HEK293T (cell line): ENCODE measurements around the gene AXIN2.

Experiments
- CTCF ChIA-PET: fragments of 350-600 bp; formaldehyde crosslinking; extraction: SDS; loops from one replicate; lab custom pipeline; 2021; ENCODE audit warnings: antibody characterized with exemption, inconsistent platforms; lab: Yijun Ruan, JAX
- POLR2A ChIA-PET: fragments of 350-600 bp; formaldehyde crosslinking; extraction: SDS; loops from one replicate; lab custom pipeline; 2020; ENCODE audit warnings: antibody characterized with exemption, inconsistent platforms; lab: Yijun Ruan, JAX
- DNase-seq: peaks from one replicate; pipeline ENCODE4 v3.0.0; 2012; ENCODE audit warnings: mixed read lengths; ENCODE audit errors: extremely low spot score
- ARNT ChIP-seq: fragments of 450-650 bp; IDR thresholded peaks from 2 replicates; pipeline ENCODE4 v1.6.1; 2017; ENCODE audit warnings: mild to moderate bottlenecking
- BHLHE40 ChIP-seq: fragments of 450-650 bp; IDR thresholded peaks from 2 replicates; pipeline ENCODE4 v1.6.1; 2016; ENCODE audit warnings: mild to moderate bottlenecking, moderate library complexity, borderline replicate concordance
- CTBP1 ChIP-seq: fragments of 450-650 bp; IDR thresholded peaks from 2 replicates; pipeline ENCODE4 v1.6.1; 2016; ENCODE audit warnings: borderline replicate concordance
- ELF4 ChIP-seq: fragments of 450-650 bp; IDR thresholded peaks from 2 replicates; pipeline ENCODE4 v1.6.1; 2017; ENCODE audit warnings: antibody characterized with exemption
- FOXA1 ChIP-seq: fragments of 450-650 bp; IDR thresholded peaks from 2 replicates; pipeline ENCODE4 v1.6.1; 2016; ENCODE audit warnings: mild to moderate bottlenecking
- FOXK2 ChIP-seq: fragments of 450-650 bp; IDR thresholded peaks from 2 replicates; pipeline ENCODE4 v1.6.1; 2016; ENCODE audit warnings: mild to moderate bottlenecking
- FOXM1 ChIP-seq: fragments of 450-650 bp; IDR thresholded peaks from 2 replicates; pipeline ENCODE4 v1.6.1; 2017; ENCODE audit warnings: mild to moderate bottlenecking, borderline replicate concordance
- HDGF ChIP-seq: fragments of 450-650 bp; IDR thresholded peaks from 2 replicates; pipeline ENCODE4 v1.6.1; 2017; ENCODE audit warnings: antibody characterized with exemption, borderline replicate concordance
- L3MBTL2 ChIP-seq: fragments of 450-650 bp; conservative IDR thresholded peaks from 2 replicates; pipeline ENCODE4 v1.6.1; 2016; ENCODE audit warnings: mild to moderate bottlenecking
- LEF1 ChIP-seq: fragments of 450-650 bp; IDR thresholded peaks from 2 replicates; pipeline ENCODE4 v1.6.1; 2017; ENCODE audit warnings: mild to moderate bottlenecking, borderline replicate concordance
- NFRKB ChIP-seq: fragments of 450-650 bp; IDR thresholded peaks from 2 replicates; pipeline ENCODE4 v1.6.1; 2016; ENCODE audit warnings: mild to moderate bottlenecking, moderate library complexity
- SP1 ChIP-seq: fragments of 450-650 bp; IDR thresholded peaks from 2 replicates; pipeline ENCODE4 v1.6.1; 2017
- SUZ12 ChIP-seq: fragments of 450-650 bp; IDR thresholded peaks from 2 replicates; pipeline ENCODE4 v1.6.1; 2016; ENCODE audit warnings: mild to moderate bottlenecking
- TARDBP ChIP-seq: fragments of 450-650 bp; IDR thresholded peaks from 2 replicates; pipeline ENCODE4 v1.6.1; 2016
- ZNF384 ChIP-seq: fragments of 450-650 bp; IDR thresholded peaks from 2 replicates; pipeline ENCODE4 v1.6.1; 2016
- TF ChIP-seq, protein P1 (sequence below): fragments of 450-650 bp; IDR thresholded peaks from 2 replicates; pipeline ENCODE4 v1.6.1; 2016

The AXIN2 gene

DNA sequence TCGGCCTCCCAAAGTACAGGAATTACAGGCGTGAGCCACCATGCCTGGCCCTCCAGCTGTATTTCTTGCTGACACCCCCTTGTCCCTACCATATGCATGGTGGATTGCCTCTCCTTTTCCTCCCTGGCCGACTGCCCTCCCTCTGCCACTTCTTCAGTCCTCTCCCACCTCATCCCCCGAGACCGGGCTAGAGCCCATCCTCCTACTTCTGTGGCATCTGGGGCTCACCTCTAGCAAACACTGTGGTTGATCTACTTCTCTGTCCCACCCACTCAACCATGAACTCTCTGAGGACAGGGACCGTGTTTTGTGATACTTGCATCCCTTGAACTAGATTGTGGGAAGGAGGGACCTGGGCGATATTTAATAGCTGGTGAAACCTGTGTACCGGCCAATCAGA, 7.5 kb upstream of the AXIN2 start:
- ChIA-PET POLR2A (no interaction called here), CTCF (interaction anchor here (0.5 kb wide), 1 partner anchor 220 kb away, joined by 4 read pairs; no protein-coding TSS in a partner anchor)
- TF ChIP-seq TARDBP (no peak), ZNF384 (no peak), L3MBTL2 (no peak), LEF1 (no peak), BHLHE40 (no peak), NFRKB (no peak), HDGF (no peak), SUZ12 (no peak), FOXA1 (no peak), FOXM1 (no peak)
- no peak for DNase-seq

DNA sequence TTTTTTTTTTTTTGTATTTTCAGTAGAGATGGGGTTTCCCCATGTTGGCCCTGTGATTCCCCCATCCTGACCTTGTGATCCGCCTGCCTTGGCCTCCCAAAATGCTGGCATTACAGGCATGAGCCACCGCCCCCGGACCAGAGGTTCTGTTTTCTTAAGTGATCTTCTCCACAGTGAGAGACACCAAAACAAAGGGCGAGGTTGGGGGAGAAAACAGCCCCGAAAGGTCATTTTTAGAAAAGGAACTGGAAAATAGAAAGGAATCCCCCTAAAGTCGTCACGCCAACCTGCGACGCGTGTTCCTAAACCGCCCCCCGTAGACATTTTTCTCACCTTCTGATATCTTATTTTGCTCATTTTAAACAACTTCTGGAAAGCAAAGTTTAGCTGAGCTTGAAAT, 6.1 kb upstream of the AXIN2 start:
- ChIA-PET CTCF (interaction anchor here (0.6 kb wide), 1 partner anchor 203 kb away, joined by 4 read pairs; no protein-coding TSS in a partner anchor), POLR2A (no interaction called here)
- no peak for TF ChIP-seq NFRKB
- TF ChIP-seq ARNT: no peak
- TF ChIP-seq FOXA1: no peak
- TF ChIP-seq L3MBTL2: no peak
- TF ChIP-seq LEF1: no peak
- TF ChIP-seq ELF4: no peak
- TF ChIP-seq ZNF384: no peak
- no peak for TF ChIP-seq TARDBP
- TF ChIP-seq FOXM1: no peak
- TF ChIP-seq, protein P1, sequence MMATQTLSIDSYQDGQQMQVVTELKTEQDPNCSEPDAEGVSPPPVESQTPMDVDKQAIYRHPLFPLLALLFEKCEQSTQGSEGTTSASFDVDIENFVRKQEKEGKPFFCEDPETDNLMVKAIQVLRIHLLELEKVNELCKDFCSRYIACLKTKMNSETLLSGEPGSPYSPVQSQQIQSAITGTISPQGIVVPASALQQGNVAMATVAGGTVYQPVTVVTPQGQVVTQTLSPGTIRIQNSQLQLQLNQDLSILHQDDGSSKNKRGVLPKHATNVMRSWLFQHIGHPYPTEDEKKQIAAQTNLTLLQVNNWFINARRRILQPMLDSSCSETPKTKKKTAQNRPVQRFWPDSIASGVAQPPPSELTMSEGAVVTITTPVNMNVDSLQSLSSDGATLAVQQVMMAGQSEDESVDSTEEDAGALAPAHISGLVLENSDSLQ: no peak
- no peak for TF ChIP-seq CTBP1
- no peak for TF ChIP-seq HDGF
- no peak for DNase-seq

DNA sequence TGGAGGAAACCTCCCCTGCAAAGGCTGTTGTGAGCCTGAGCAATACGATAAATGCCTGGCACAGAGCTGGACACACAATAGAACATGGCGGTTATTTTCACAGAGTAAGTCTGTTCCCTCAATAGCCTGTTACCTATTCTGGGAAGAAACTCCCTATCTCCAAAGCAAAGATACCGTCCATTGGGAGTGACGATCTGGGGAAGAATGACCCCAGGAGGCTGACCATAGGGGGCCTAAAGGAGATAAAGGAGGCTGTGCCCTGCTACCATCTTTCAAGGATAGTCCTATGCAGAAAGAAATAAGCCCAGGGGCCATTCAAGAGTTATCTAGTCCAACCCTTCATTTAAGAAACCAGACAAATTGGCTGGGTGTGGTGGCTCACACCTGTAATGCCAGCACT, 4.1 kb upstream of the AXIN2 start:
- CTCF ChIA-PET: no interaction called here
- POLR2A ChIA-PET: no interaction called here
- TF ChIP-seq L3MBTL2 (no peak), SUZ12 (no peak), ZNF384 (no peak), SP1 (no peak), CTBP1 (no peak), LEF1 (no peak), ELF4 (no peak), BHLHE40 (no peak), ARNT (no peak)
- TF ChIP-seq, protein P1: no peak
- DNase-seq: no peak

DNA sequence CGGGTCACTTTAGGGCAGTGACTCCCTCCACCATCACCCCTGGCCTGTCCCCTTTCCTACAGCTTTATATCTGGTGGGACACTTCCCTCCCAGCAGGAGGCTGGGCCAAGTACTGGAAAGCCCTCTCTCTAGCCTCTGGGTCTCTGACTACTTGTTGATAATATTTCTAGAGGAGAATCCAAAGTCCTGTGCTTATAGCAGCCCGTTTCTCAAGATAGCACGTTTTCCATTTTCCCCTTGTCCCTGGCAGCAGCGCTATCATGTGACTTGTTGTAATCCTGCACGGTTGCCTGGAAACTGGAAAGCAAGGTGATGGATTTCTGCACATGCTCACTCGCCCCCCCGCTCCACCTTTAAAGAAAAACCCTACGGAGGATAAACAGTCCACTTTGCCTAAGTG, 3.3 kb upstream of the AXIN2 start:
- no peak for DNase-seq

DNA sequence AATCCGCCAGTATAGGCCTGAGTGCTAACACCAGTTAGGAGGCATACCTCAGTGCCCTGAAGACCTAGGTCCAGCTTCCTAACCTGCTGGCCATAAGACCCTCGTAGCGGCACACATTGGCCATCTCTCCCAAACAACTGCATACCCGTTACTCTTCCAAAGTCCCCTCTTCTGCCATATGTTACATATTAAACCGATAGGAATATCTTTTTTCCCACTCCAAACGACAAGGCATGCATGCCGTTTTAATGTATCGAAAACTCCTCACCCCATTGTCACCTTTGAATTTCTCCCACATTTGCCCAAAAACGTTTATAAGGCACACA, 721 bp upstream of the AXIN2 start:
- TF ChIP-seq ELF4 (no peak), CTBP1 (no peak)
- POLR2A ChIA-PET: no interaction called here
- no peak for DNase-seq
- CTCF ChIA-PET: no interaction called here

More for the DNA sequence above, 3.3 kb upstream of the AXIN2 start:
- CTCF ChIA-PET: no interaction called here
- POLR2A ChIA-PET: no interaction called here
- TF ChIP-seq SP1 (no peak), CTBP1 (no peak), HDGF (no peak), LEF1 (no peak), FOXK2 (no peak), ZNF384 (no peak), FOXM1 (no peak), FOXA1 (no peak), NFRKB (no peak), ELF4 (no peak), ARNT (no peak), TARDBP (no peak), BHLHE40 (no peak), L3MBTL2 (no peak)
- TF ChIP-seq, protein P1: no peak

DNA sequence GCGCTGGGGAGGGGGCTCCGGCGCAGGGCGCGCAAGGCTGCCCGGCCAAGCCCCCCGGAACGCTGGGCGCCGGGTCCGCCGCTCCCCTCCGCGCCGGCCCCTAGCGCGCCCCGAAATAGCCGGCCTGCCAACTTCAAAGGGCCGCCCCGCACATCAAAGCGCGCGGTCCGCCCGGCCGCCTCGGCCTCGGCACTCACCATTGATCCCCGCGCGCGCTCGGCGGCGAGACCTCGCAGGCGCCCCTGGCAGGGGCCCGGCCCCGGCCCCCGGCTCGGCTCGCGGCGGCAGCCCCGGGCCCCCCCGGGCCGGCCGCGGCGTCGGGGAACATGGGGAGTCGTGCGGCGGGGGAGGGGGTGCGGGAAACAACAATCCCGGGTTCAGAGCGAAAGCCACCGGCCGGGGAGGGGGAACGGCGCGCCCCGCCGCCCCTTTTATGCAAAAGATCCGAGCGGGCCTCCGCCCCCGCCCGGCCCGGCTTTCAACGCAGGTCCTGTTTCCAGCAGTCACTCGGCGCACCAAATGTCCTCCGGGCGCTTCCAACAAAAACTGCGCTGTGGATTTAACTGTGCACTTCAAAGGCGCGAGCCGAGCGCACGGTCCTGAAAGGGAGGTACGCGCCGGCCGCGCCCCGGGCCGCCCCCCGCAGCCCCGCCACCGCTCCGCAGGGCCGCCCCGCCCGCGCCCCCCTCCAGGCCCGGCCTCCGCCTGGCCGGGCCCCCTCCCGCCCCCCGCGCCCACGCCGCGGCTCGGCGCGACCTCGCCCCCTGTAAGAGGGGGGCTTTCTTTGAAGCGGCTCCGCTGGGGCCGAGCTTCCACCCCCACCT, 608 bp downstream of the AXIN2 start:
- POLR2A ChIA-PET: no interaction called here
- peak; percentile 79 for DNase-seq
- no peak; the same call in 1 of the 2 replicates for TF ChIP-seq FOXM1
- TF ChIP-seq LEF1: peak; percentile 97
- CTCF ChIA-PET: no interaction called here
